Measurements from ENCODE around the gene MIGA2. TPM values are rescaled to one million over a fixed set of nuclear protein-coding genes. Genes with fewer than 3 reads are reported as not detected.

The MIGA2 gene
- total RNA-seq, 4 donors from 2014 or later, result 25.3 to 56.7 (median 34.2) TPM

DNA sequence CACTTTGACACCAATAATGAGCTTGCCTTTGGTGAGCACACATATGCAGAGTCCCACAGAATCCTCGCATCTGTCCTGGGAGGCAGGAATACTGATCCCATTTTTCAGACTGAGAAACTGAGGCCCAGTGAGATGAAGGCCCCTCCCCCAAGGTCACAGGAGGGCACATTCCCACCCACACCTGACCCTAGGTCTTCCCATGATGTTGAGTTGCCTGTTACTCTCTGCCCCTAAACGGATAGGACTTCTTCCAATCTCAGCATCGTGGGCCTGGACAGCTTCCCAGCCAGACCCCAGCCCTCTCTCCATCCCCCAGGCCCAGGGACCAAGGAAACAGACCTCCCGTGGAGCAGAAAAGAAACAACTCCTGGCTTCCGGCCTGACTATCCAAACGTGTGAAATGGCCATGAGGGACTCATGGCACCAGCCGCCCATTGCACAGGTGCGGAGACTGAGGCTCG is 9.2 kb upstream of the MIGA2 start:
- H3K4me1 ChIP-seq, result peaks cover 0 to 50% (median 23%) of the 10 kb centered on the region in 4 donors
- no peak for DNase-seq (ENCODE audit: low spot score in 2 of 2)
- H3K36me3 ChIP-seq, result no peaks in the 10 kb centered on the region
- no peak for TF ChIP-seq CTCF (IDR thresholded peaks at IDR 0.05)
- TF ChIP-seq EP300 (IDR thresholded peaks at IDR 0.05), result no peak
- TF ChIP-seq POLR2A (IDR thresholded peaks at IDR 0.05), result no peak
- 18 to 21% methylated on average over 8 of the region's 9 CpGs for WGBS, 2 donors
- peak overlapping the region; percentile 70 to 94 (median 90) for H3K27ac ChIP-seq
- no peaks in the 10 kb centered on the region for H3K27me3 ChIP-seq
- H3K4me3 ChIP-seq, result peak overlapping the region; percentile 64 to 95 (median 90)
- H3K9me3 ChIP-seq, result no peaks in the 10 kb centered on the region

DNA sequence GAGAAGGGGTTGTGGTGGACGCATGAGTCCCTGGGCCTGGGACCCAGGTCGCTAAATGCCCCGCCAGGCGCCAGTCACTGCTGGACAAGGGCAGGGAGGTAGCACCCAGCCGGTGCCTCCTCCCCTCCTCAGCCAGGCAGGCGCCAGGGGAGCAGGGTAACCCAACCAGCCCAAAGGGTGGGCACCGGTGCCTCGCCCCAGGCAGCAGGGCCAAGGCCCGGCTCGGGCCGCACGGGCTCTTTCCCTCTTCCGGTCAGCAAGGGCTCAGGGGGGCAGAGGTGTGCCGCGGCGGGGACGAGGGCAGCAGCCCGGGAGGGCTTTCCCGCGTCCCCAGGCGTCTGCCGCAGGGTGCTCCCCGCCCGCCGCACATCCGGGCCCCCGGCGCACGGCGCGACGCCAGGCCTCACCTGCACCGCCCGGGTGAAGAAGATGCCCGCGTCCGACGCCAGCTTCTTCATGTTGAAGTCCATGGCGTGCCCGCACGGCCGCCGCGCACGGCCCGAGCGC is 8.7 kb upstream of the MIGA2 start:
- H3K27ac ChIP-seq, result peak overlapping the region; percentile 70 to 94 (median 90)
- DNase-seq (ENCODE audit: low spot score in 2 of 2), result peak in 1 of 2 donors; percentile 34

DNA sequence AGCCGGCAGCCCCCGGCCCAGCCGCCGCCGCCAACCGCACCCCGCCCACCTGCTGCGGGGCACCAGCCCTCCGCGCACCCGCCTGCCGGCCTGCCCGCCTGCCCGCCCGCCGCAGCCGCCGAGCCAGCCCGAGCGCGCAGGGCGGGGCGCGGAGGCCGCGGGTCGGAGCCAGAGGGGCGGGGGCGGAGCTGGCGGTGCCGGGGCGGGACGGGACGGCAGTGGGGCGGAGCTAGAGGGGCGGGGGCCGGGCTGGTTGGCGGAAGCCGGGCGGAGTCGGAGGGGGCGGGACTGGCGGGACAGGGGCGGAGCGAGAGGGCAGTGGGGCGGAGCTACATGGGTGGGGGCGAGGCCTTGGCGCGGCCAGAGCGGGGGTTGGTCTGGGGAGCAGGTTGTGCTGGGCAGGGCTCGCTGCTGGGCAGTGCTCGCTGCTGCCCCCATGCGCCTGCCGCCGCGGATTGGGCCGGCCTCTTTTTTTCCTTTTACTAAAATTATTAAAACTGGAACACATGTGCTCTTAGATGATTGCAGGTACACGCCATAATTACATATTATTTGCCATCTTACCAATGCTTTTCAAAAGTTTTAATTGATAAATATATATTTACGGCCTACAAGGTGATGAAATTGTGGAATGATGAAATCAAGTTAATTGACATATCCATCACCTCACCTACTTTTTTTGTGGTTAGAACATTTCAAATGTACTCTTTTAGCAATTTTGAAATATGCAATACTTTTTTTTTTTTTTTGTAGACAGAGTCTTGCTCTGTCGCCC is 8.0 kb upstream of the MIGA2 start, which contains the start of gene SH3GLB2:
TSS of gene SH3GLB2 (minus strand) at position 140 of the 775 bp plus-strand sequence. CDS start 177 bp downstream, outside the sequence.
- Histone ChIP-seq H3K27ac (peak within 1 kb of the TSS; percentile 70 to 94 (median 90)), H3K36me3 (no peaks in the 10 kb centered on the region), H3K4me3 (peak within 1 kb of the TSS; percentile 64 to 95 (median 90)), H3K4me1 (peaks cover 0 to 39% (median 21%) of the 10 kb centered on the region in 4 donors), H3K27me3 (no peaks in the 10 kb centered on the region), H3K9me3 (no peaks in the 10 kb centered on the region)
- TF ChIP-seq POLR2A (IDR thresholded peaks at IDR 0.05) (peak in 1 of 2 donors; percentile 60), CTCF (IDR thresholded peaks at IDR 0.05) (peak; percentile 76 to 99 (median 93)), EP300 (IDR thresholded peaks at IDR 0.05) (peak in 1 of 2 donors; percentile 49)
- 4 to 7% methylated on average over 15 to 23 of the region's 60 CpGs for WGBS, 2 donors
- DNase-seq (ENCODE audit: low spot score in 2 of 2), result peak; percentile 85 to 88

More for the DNA sequence above, 8.7 kb upstream of the MIGA2 start:
- no peaks in the 10 kb centered on the region for H3K36me3 ChIP-seq
- H3K4me1 ChIP-seq, result peaks cover 0 to 45% (median 23%) of the 10 kb centered on the region in 4 donors
- no peaks in the 10 kb centered on the region for H3K27me3 ChIP-seq
- no peaks in the 10 kb centered on the region for H3K9me3 ChIP-seq
- peak overlapping the region; percentile 64 to 95 (median 90) for H3K4me3 ChIP-seq
- TF ChIP-seq CTCF (IDR thresholded peaks at IDR 0.05) (no peak), EP300 (IDR thresholded peaks at IDR 0.05) (peak in 1 of 2 donors; percentile 12), POLR2A (IDR thresholded peaks at IDR 0.05) (peak in 1 of 2 donors; percentile 24)
- WGBS, 2 donors, result 1% methylated on average over 16 of the region's 47 CpGs; no CpG with 5 or more reads in 1 of the 2 donors

DNA sequence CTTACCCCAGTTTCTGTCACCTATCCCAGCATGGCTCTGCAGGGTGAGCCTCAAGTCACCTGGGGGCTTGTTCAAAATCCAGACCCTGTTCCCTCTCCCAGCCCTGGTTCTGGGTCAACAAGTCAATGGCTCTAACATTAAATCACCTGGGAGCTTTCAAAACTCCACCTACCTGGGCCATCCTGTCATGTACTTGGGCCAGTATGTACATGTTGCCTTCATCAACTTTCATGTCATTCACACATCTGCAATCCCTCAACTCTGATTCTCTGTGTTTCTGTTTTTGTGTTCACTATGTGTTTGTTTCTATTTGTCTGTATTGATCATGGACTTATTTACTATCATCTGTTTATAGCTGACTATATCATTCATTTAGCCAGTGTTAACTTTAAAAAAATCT is 6.2 kb upstream of the MIGA2 start:
- TF ChIP-seq CTCF (IDR thresholded peaks at IDR 0.05) (no peak), POLR2A (IDR thresholded peaks at IDR 0.05) (no peak), EP300 (IDR thresholded peaks at IDR 0.05) (no peak)
- no peak overlapping the region for H3K4me3 ChIP-seq
- H3K27me3 ChIP-seq, result no peaks in the 10 kb centered on the region
- no peak overlapping the region for H3K27ac ChIP-seq
- no peaks in the 10 kb centered on the region for H3K36me3 ChIP-seq
- H3K9me3 ChIP-seq, result no peaks in the 10 kb centered on the region
- peaks cover 0 to 32% (median 20%) of the 10 kb centered on the region in 4 donors for H3K4me1 ChIP-seq
- DNase-seq (ENCODE audit: low spot score in 2 of 2), result no peak

GRCh38 chr9:129031514-129031913 is 4.9 kb upstream of the MIGA2 start:
- TF ChIP-seq POLR2A (IDR thresholded peaks at IDR 0.05) (no peak), EP300 (IDR thresholded peaks at IDR 0.05) (no peak), CTCF (IDR thresholded peaks at IDR 0.05) (no peak)
- Histone ChIP-seq H3K4me3 (no peak overlapping the region), H3K4me1 (peaks cover 0 to 28% (median 13%) of the 10 kb centered on the region in 4 donors), H3K27ac (no peak overlapping the region), H3K36me3 (no peaks in the 10 kb centered on the region), H3K27me3 (no peaks in the 10 kb centered on the region), H3K9me3 (no peaks in the 10 kb centered on the region)
- DNase-seq (ENCODE audit: low spot score in 2 of 2), result no peak
- WGBS, 2 donors, result 66 to 70% methylated on average over 4 of the region's 4 CpGs

Measured in tibial nerve (tissue), 4 donors.